Measurements from ENCODE around the gene DERL3. TPM values are rescaled to one million over a fixed set of nuclear protein-coding genes. Genes with fewer than 3 reads are reported as not detected.
A peak's percentile ranks its signal among the peaks of the same experiment; 100 is the strongest.

Gene DERL3
- total and polyA plus RNA-seq, 2 of the 13 experiments (the other 11 are each of a cell fraction or from before 2014, with no cell fraction given): not detected

GRCh38 chr22:23849009-23850006 lies 10.5 kb upstream of the DERL3 start (continued):
- peak; percentile 70 for TF ChIP-seq PATZ1 (CRISPR knock-in tag; IDR thresholded peaks at IDR 0.05)
- TF ChIP-seq TRIM22 (IDR thresholded peaks at IDR 0.05): no peak
- TF ChIP-seq ZNF18 (CRISPR knock-in tag; IDR thresholded peaks at IDR 0.05; ENCODE audit: insufficient replicate concordance): no peak
- TF ChIP-seq NR1H2 (CRISPR knock-in tag; IDR thresholded peaks at IDR 0.05; ENCODE audit: borderline replicate concordance, low read depth): no peak
- TF ChIP-seq ZBTB40 (IDR thresholded peaks at IDR 0.05): no peak
- no peak for TF ChIP-seq ZBTB40 (CRISPR knock-in tag; IDR thresholded peaks at IDR 0.05)
- 0 out of 2 replicates have a peak, but pooled peaks have one; percentile 65 for TF ChIP-seq ZNF556 (CRISPR knock-in tag; IDR thresholded peaks at IDR 0.05; ENCODE audit: borderline replicate concordance)
- TF ChIP-seq ZNF530 (CRISPR knock-in tag; IDR thresholded peaks at IDR 0.05; ENCODE audit: low read depth): no peak
